HEK293 (cell line): ENCODE results near the gene CDK3.

ENCODE experiments used
- CTCF ChIP-seq: fragments of 450-650 bp; formaldehyde crosslinking; IDR thresholded peaks from 2 replicates; pipeline ENCODE4 v1.5.1; 2016; ENCODE audit warnings: missing biosample characterization, missing genetic modification characterization
- REST ChIP-seq: fragments of 450-650 bp; formaldehyde crosslinking; IDR thresholded peaks from 2 replicates; pipeline ENCODE4 v1.5.1; 2016; ENCODE audit warnings: missing biosample characterization, missing genetic modification characterization
- TCF7L2 ChIP-seq: IDR thresholded peaks from 2 replicates; pipeline ENCODE4 v1.6.1; 2011; ENCODE audit warnings: low read depth, mild to moderate bottlenecking, inconsistent platforms, low read length, moderate library complexity, borderline replicate concordance
- ZNF292 ChIP-seq: fragments of 450-650 bp; formaldehyde crosslinking; IDR thresholded peaks from 2 replicates; pipeline ENCODE4 v1.5.1; 2016; ENCODE audit warnings: low read depth, missing biosample characterization, missing genetic modification characterization, borderline replicate concordance
- ZNF704 ChIP-seq: fragments of 450-650 bp; formaldehyde crosslinking; IDR thresholded peaks from 2 replicates; pipeline ENCODE4 v1.5.1; 2016; ENCODE audit warnings: missing biosample characterization, missing genetic modification characterization

- TF ChIP-seq CTCF (tag by site-specific recombination) = no peak
- TF ChIP-seq ZNF292 = no peak
- TF ChIP-seq TCF7L2 = no peak
- TF ChIP-seq ZNF704 (tag by site-specific recombination) = no peak
- no peak for TF ChIP-seq REST (tag by site-specific recombination)
Measured at GRCh38 chr17:76013377-76013932, 12.8 kb downstream of the CDK3 start.
